Measurements from ENCODE around the gene COL12A1. TPM values are rescaled to one million over a fixed set of nuclear protein-coding genes. Genes with fewer than 3 reads are reported as not detected.

The COL12A1 gene
- total RNA-seq, result 100 to 1,000 TPM; 150 to 214 TPM
- polyA plus RNA-seq, result 10 to 100 TPM; 11.8 to 43.5 TPM
- long read RNA-seq, donor 1, partial matches to known transcripts, result 48 of 62 reads
- long read RNA-seq, donor 1, other reads (novel, unspliced or antisense), result 14 of 62 reads
- long read RNA-seq, donor 2, partial matches to known transcripts, result 44 of 54 reads
- long read RNA-seq, donor 2, other reads (novel, unspliced or antisense), result 10 of 54 reads

GRCh38 chr6:75205776-75206575, at the start of gene COL12A1:
TSS of gene COL12A1 (minus strand) at chr6:75206053. CDS start at chr6:75202792, 3,261 bp downstream.
- Histone ChIP-seq H3K9me3 (ENCODE audit: control insufficient read depth, low read length) (no peaks in the 10 kb centered on the region), H3K27me3 (ENCODE audit: control insufficient read depth in 1 of 2, insufficient read depth in 2 of 2, low read length in 1 of 2) (no peaks in the 10 kb centered on the region), H3K36me3 (ENCODE audit: control insufficient read depth in 1 of 2, insufficient read depth in 2 of 2, low read length in 1 of 2) (no peaks in the 10 kb centered on the region), H3K27ac (ENCODE audit: low read depth in 1 of 2, low read length in 2 of 2) (peak within 1 kb of the TSS; percentile 1 to 43), H3K4me1 (ENCODE audit: control insufficient read depth in 1 of 2, insufficient read depth in 2 of 2, low read length in 2 of 2) (no peaks in the 10 kb centered on the region), H3K4me3 (ENCODE audit: low read length in 2 of 2) (peak within 1 kb of the TSS; percentile 56 to 73)
- peak; percentile 81 for ATAC-seq (ENCODE audit: low FRiP score)
- intact Hi-C loops (cut with DNase I), result loop anchor here (5.0 to 10.0 kb wide), 8 partner anchors 269 to 1469 kb away; no protein-coding TSS in a partner anchor
- WGBS, 2 donors, result 0 to 1% methylated on average over 61 to 64 of the region's 64 CpGs
- DNase-seq, result peak; percentile 96 to 99

DNA sequence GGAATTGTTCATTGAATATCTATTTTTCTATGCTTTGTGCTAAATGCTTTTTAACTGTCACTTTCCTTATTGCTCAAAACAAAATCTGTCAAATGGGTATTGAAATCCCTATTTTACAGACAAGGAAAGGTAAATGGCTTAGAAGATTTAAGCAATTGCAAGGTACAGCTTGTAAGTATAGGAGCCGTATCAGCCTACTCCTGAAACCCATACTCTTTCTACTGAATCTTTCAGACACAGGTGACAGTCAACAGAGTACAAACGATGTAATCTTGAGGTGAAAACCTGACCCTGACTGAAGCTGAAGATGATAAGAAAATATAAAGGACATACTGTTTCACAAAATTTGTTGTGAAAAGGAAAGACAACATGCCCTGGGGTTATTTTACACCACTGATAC, 44.7 kb upstream of the COL12A1 start:
- no peaks in the 10 kb centered on the region for H3K9me3 ChIP-seq (ENCODE audit: control insufficient read depth, low read length)
- no peak overlapping the region for H3K27ac ChIP-seq (ENCODE audit: low read depth in 1 of 2, low read length in 2 of 2)
- no peaks in the 10 kb centered on the region for H3K4me1 ChIP-seq (ENCODE audit: control insufficient read depth in 1 of 2, insufficient read depth in 2 of 2, low read length in 2 of 2)
- H3K4me3 ChIP-seq (ENCODE audit: low read length in 2 of 2), result no peak overlapping the region
- 84 to 95% methylated on average over 2 of the region's 2 CpGs for WGBS, 2 donors
- ATAC-seq (ENCODE audit: low FRiP score) (no peak), DNase-seq (no peak)
- H3K27me3 ChIP-seq (ENCODE audit: control insufficient read depth in 1 of 2, insufficient read depth in 2 of 2, low read length in 1 of 2), result no peaks in the 10 kb centered on the region
- intact Hi-C loops (cut with DNase I), result no loop called here
- no peaks in the 10 kb centered on the region for H3K36me3 ChIP-seq (ENCODE audit: control insufficient read depth in 1 of 2, insufficient read depth in 2 of 2, low read length in 1 of 2)

DNA sequence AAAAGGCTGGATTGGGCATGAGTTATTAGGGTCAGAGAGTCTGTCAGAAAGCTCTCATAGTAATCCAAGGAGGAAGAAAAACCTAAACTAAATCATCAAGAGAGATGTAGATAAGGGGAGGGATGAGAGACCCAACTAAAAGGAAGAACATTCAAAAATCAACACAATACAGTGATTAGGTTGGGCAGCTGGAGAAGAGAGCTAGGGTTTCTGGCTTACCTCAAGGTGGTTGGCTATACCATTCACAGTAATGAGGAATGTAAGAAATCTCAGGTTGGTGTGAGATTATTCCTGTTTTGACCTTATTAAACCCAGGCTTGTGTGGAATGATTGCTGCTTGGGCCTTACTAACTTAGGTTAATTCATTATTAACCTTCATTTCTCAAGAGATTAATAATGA, 44.0 kb upstream of the COL12A1 start:
- DNase-seq (no peak), ATAC-seq (ENCODE audit: low FRiP score) (no peak)
- intact Hi-C loops (cut with DNase I), result no loop called here
- H3K9me3 ChIP-seq (ENCODE audit: control insufficient read depth, low read length), result no peaks in the 10 kb centered on the region
- no peaks in the 10 kb centered on the region for H3K27me3 ChIP-seq (ENCODE audit: control insufficient read depth in 1 of 2, insufficient read depth in 2 of 2, low read length in 1 of 2)
- H3K36me3 ChIP-seq (ENCODE audit: control insufficient read depth in 1 of 2, insufficient read depth in 2 of 2, low read length in 1 of 2), result no peaks in the 10 kb centered on the region
- no peak overlapping the region for H3K4me3 ChIP-seq (ENCODE audit: low read length in 2 of 2)
- H3K4me1 ChIP-seq (ENCODE audit: control insufficient read depth in 1 of 2, insufficient read depth in 2 of 2, low read length in 2 of 2), result no peaks in the 10 kb centered on the region
- H3K27ac ChIP-seq (ENCODE audit: low read depth in 1 of 2, low read length in 2 of 2), result no peak overlapping the region

DNA sequence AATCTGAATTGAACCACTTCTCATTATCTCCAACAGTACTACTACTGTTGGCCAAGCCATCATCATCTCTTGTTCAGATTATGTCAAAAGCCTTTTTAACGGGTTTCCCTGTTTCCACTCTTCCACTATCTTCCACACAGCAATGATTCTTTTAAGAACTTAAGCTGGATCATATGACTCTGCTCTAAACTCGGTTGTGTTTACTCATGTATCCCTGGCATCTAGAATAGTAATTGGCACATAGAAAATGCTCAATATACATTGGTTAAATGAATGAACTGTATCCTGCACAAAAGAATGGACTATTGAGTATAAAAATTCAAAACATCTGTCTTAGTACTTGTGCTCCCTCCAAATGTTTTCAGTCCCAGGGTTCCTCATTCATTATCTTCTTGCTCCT, 40.5 kb upstream of the COL12A1 start:
- H3K9me3 ChIP-seq (ENCODE audit: control insufficient read depth, low read length), result no peaks in the 10 kb centered on the region
- intact Hi-C loops (cut with DNase I), result no loop called here
- WGBS, 2 donors, result 56 to 60% methylated on average over 2 of the region's 2 CpGs
- H3K27me3 ChIP-seq (ENCODE audit: control insufficient read depth in 1 of 2, insufficient read depth in 2 of 2, low read length in 1 of 2), result no peaks in the 10 kb centered on the region
- DNase-seq (no peak), ATAC-seq (ENCODE audit: low FRiP score) (no peak)
- no peak overlapping the region for H3K4me3 ChIP-seq (ENCODE audit: low read length in 2 of 2)
- no peaks in the 10 kb centered on the region for H3K36me3 ChIP-seq (ENCODE audit: control insufficient read depth in 1 of 2, insufficient read depth in 2 of 2, low read length in 1 of 2)
- no peaks in the 10 kb centered on the region for H3K4me1 ChIP-seq (ENCODE audit: control insufficient read depth in 1 of 2, insufficient read depth in 2 of 2, low read length in 2 of 2)
- H3K27ac ChIP-seq (ENCODE audit: low read depth in 1 of 2, low read length in 2 of 2), result no peak overlapping the region

- H3K4me1 ChIP-seq (ENCODE audit: control insufficient read depth in 1 of 2, insufficient read depth in 2 of 2, low read length in 2 of 2), result no peaks in the 10 kb centered on the region
- peak overlapping the region in 1 of 2 donors; percentile 86 for H3K27ac ChIP-seq (ENCODE audit: low read depth in 1 of 2, low read length in 2 of 2)
- no peaks in the 10 kb centered on the region for H3K9me3 ChIP-seq (ENCODE audit: control insufficient read depth, low read length)
- WGBS, 2 donors, result 10 to 19% methylated on average over 15 of the region's 15 CpGs
- ATAC-seq (ENCODE audit: low FRiP score) (peak; percentile 54), DNase-seq (no peak)
- intact Hi-C loops (cut with DNase I), result no loop called here
- peak overlapping the region; percentile 21 to 84 for H3K4me3 ChIP-seq (ENCODE audit: low read length in 2 of 2)
- H3K27me3 ChIP-seq (ENCODE audit: control insufficient read depth in 1 of 2, insufficient read depth in 2 of 2, low read length in 1 of 2), result no peaks in the 10 kb centered on the region
- H3K36me3 ChIP-seq (ENCODE audit: control insufficient read depth in 1 of 2, insufficient read depth in 2 of 2, low read length in 1 of 2), result peaks cover under 1% of the 10 kb centered on the region in 2 donors
Measured at GRCh38 chr6:75244063-75244584, 38.3 kb upstream of the COL12A1 start.

DNA sequence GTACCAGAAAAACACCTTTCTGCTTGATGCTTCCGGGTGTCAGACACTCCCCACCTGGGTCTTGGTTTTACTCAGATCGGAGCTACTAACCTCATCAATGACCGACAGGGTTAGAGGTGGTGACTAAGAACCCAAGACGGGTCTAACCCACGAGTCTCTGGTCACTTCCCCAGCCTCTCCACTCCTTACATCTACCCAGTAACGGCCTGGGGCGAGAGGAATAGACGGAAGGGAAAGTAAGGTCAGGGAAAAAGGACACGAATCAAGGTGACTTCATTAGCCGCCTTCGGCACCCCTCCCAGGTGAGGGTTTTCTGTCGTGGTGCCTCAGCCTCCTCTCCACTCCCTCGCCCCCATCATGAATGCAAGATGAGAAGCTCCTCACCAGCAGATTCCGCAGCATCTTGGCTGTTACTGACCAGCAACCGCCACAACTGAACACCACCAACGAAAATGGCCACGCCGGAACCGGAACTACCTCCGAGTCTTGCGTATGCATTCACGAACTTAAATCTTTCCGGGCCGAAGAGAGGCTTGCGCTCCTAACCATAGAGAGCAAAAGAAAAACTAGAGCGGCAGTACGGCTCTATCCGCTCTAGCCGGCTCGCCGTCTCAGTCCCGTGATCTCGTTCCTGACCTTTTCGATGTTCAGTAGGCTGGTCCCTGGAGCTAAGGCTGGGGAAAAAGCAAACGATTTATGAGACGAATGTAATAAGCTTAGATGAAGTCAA, 37.6 kb upstream of the COL12A1 start, which contains the start of gene COX7A2:
TSS of gene COX7A2 (minus strand) at position 469 of the 730 bp plus-strand sequence. CDS start at position 402, 67 bp downstream.
- intact Hi-C loops (cut with DNase I), result no loop called here
- peak; percentile 99 for ATAC-seq (ENCODE audit: low FRiP score)
- Histone ChIP-seq H3K27ac (ENCODE audit: low read depth in 1 of 2, low read length in 2 of 2) (peak within 1 kb of the TSS in 1 of 2 donors; percentile 86), H3K36me3 (ENCODE audit: control insufficient read depth in 1 of 2, insufficient read depth in 2 of 2, low read length in 1 of 2) (peaks cover 3 to 4% of the 10 kb centered on the region in 2 donors), H3K4me1 (ENCODE audit: control insufficient read depth in 1 of 2, insufficient read depth in 2 of 2, low read length in 2 of 2) (no peaks in the 10 kb centered on the region), H3K9me3 (ENCODE audit: control insufficient read depth, low read length) (no peaks in the 10 kb centered on the region), H3K4me3 (ENCODE audit: low read length in 2 of 2) (peak within 1 kb of the TSS; percentile 65 to 88), H3K27me3 (ENCODE audit: control insufficient read depth in 1 of 2, insufficient read depth in 2 of 2, low read length in 1 of 2) (no peaks in the 10 kb centered on the region)
- 0 to 1% methylated on average over 36 of the region's 36 CpGs for WGBS, 2 donors
- peak; percentile 93 to 95 for DNase-seq

DNA sequence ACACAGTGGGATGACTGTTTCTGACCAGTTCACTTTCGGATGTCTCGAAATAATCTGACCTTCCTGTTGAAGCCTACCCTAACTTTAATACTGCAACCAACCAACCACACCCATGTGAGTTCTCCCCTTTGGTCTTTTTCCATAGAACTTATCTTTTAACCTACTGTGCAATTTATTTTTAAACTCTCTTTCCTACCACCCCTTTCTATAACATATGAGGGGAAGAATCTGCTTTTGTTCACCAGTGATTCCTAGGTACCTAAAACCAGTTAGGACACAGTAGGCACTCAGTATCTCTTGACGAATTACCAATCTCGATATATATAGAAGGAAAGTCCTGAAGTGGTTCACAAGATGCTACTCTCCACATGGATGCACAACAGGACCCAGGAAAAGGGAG, 30.8 kb upstream of the COL12A1 start:
- no peak overlapping the region for H3K27ac ChIP-seq (ENCODE audit: low read depth in 1 of 2, low read length in 2 of 2)
- ATAC-seq (ENCODE audit: low FRiP score), result no peak
- 88 to 94% methylated on average over 4 of the region's 4 CpGs for WGBS, 2 donors
- H3K9me3 ChIP-seq (ENCODE audit: control insufficient read depth, low read length), result no peaks in the 10 kb centered on the region
- peaks cover 3 to 9% of the 10 kb centered on the region in 2 donors for H3K36me3 ChIP-seq (ENCODE audit: control insufficient read depth in 1 of 2, insufficient read depth in 2 of 2, low read length in 1 of 2)
- no peak for DNase-seq
- H3K27me3 ChIP-seq (ENCODE audit: control insufficient read depth in 1 of 2, insufficient read depth in 2 of 2, low read length in 1 of 2), result no peaks in the 10 kb centered on the region
- intact Hi-C loops (cut with DNase I), result no loop called here
- no peak overlapping the region for H3K4me3 ChIP-seq (ENCODE audit: low read length in 2 of 2)
- H3K4me1 ChIP-seq (ENCODE audit: control insufficient read depth in 1 of 2, insufficient read depth in 2 of 2, low read length in 2 of 2), result peaks cover 0 to 4% of the 10 kb centered on the region in 2 donors

GRCh38 chr6:75235271-75235670, 29.4 kb upstream of the COL12A1 start:
- H3K4me1 ChIP-seq (ENCODE audit: control insufficient read depth in 1 of 2, insufficient read depth in 2 of 2, low read length in 2 of 2), result peaks cover 0 to 4% of the 10 kb centered on the region in 2 donors
- H3K9me3 ChIP-seq (ENCODE audit: control insufficient read depth, low read length), result no peaks in the 10 kb centered on the region
- H3K27me3 ChIP-seq (ENCODE audit: control insufficient read depth in 1 of 2, insufficient read depth in 2 of 2, low read length in 1 of 2), result no peaks in the 10 kb centered on the region
- peaks cover 3 to 9% of the 10 kb centered on the region in 2 donors for H3K36me3 ChIP-seq (ENCODE audit: control insufficient read depth in 1 of 2, insufficient read depth in 2 of 2, low read length in 1 of 2)
- WGBS, 2 donors, result 82 to 94% methylated on average over 2 of the region's 2 CpGs
- no peak overlapping the region for H3K4me3 ChIP-seq (ENCODE audit: low read length in 2 of 2)
- no peak for DNase-seq
- no peak overlapping the region for H3K27ac ChIP-seq (ENCODE audit: low read depth in 1 of 2, low read length in 2 of 2)
- ATAC-seq (ENCODE audit: low FRiP score), result no peak
- intact Hi-C loops (cut with DNase I), result no loop called here

Measured in aorta (tissue), 5 donors.